NOMO-1 treated with DMSO at 0.1 percent for 48 hours (cell line): ENCODE data around the gene PRR27.
A peak's percentile ranks its signal among the peaks of the same experiment; 100 is the strongest.

Experiments used
- DNase-seq: peaks from one replicate; lab custom pipeline; 2025; ENCODE audit not compliant: unreplicated experiment; lab: John Stamatoyannopoulos, UW

The PRR27 gene

GRCh38 chr4:70153937-70154336, at the start of gene PRR27:
Gene PRR27, plus strand, starts transcription at chr4:70154237. Its CDS starts 139 bp downstream, at chr4:70154376.
- no peak for DNase-seq

- DNase-seq, result no peak
Measured at GRCh38 chr4:70110917-70111316, 43.1 kb upstream of the PRR27 start.

- no peak for DNase-seq
Measured at GRCh38 chr4:70113656-70114055, 40.4 kb upstream of the PRR27 start.

- no peak for DNase-seq
Measured at GRCh38 chr4:70114096-70114495, 39.9 kb upstream of the PRR27 start.

GRCh38 chr4:70120323-70120722, 33.7 kb upstream of the PRR27 start:
- DNase-seq, result no peak

- DNase-seq, result no peak
Measured at GRCh38 chr4:70133473-70133872, 20.6 kb upstream of the PRR27 start.

- no peak for DNase-seq
Measured at GRCh38 chr4:70138751-70139150, 15.3 kb upstream of the PRR27 start.

GRCh38 chr4:70151271-70151670, 2.8 kb upstream of the PRR27 start:
- DNase-seq, result no peak

- no peak for DNase-seq
Measured at GRCh38 chr4:70152088-70152487, 1.9 kb upstream of the PRR27 start.

- DNase-seq, result no peak
Measured at GRCh38 chr4:70158576-70158975, 4.5 kb downstream of the PRR27 start.

- DNase-seq, result no peak
Measured at GRCh38 chr4:70177090-70177489, 23.1 kb downstream of the PRR27 start.

- DNase-seq, result no peak
Measured at GRCh38 chr4:70178075-70178660, 24.1 kb downstream of the PRR27 start.

- DNase-seq, result no peak
Measured at GRCh38 chr4:70179811-70180210, 25.8 kb downstream of the PRR27 start.

GRCh38 chr4:70181864-70182263, 27.8 kb downstream of the PRR27 start:
- DNase-seq, result no peak

GRCh38 chr4:70182517-70183167, 28.6 kb downstream of the PRR27 start:
- no peak for DNase-seq

GRCh38 chr4:70183168-70183939, 29.3 kb downstream of the PRR27 start:
- peak; percentile 40 for DNase-seq

GRCh38 chr4:70183940-70184246, 29.9 kb downstream of the PRR27 start:
- DNase-seq, result no peak

GRCh38 chr4:70187216-70187615, 33.2 kb downstream of the PRR27 start:
- DNase-seq, result no peak

GRCh38 chr4:70190579-70190978, 36.5 kb downstream of the PRR27 start:
- DNase-seq, result no peak

GRCh38 chr4:70191647-70192046, 37.6 kb downstream of the PRR27 start:
- no peak for DNase-seq

- no peak for DNase-seq
Measured at GRCh38 chr4:70192895-70193294, 38.9 kb downstream of the PRR27 start.

- DNase-seq, result no peak
Measured at GRCh38 chr4:70195425-70195824, 41.4 kb downstream of the PRR27 start, which contains the start of gene ODAM. Gene ODAM, plus strand, starts transcription at chr4:70195725. Its CDS starts 819 bp downstream, at chr4:70196544.
